B cell (primary cell): ENCODE data around the gene FRMD7. TPM values are rescaled to one million over a fixed set of nuclear protein-coding genes. Genes with fewer than 3 reads are reported as not detected.
"Not testable (repeated sequence)": the region's sequence is repeated elsewhere in the genome, so short reads cannot be mapped to it uniquely, and the experiment has no call there.

Source experiments
- ATAC-seq: fragments of 200-7000 bp; cut with Tn5 transposase; one replicate; pipeline ENCODE4 v1.10.0; 2021; ENCODE audit warnings: low read depth, mild to moderate bottlenecking, moderate number of reproducible peaks, moderate library complexity
- CTCF ChIA-PET: fragments of 350-600 bp; sonication (Branson Sonifier 250); formaldehyde crosslinking; loops from one replicate; lab custom pipeline; 2021; ENCODE audit warnings: antibody characterized with exemption, inconsistent platforms; lab: Charles Lee
- POLR2A ChIA-PET: fragments of 350-600 bp; sonication (Branson Sonifier 250); formaldehyde crosslinking; loops from one replicate; lab custom pipeline; 2021; ENCODE audit warnings: antibody characterized with exemption; lab: Charles Lee
- DNase-seq: peaks from one replicate; pipeline ENCODE4 v3.0.0; 2013
- H2AFZ ChIP-seq: 2 replicates; pipeline ENCODE4 v1.6.1; 2012; ENCODE audit warnings: mild to moderate bottlenecking, low read depth, low read length; ENCODE audit not compliant: insufficient read depth, poor library complexity, severe bottlenecking
- H3K27ac ChIP-seq, 2 donors: 1 replicate in 1 of 2; 2 replicates in 1 of 2; pipeline ENCODE4 v1.5.1; 2012 to 2013; ENCODE audit warnings: low read length in 2 of 2, mild to moderate bottlenecking in 2 of 2, moderate library complexity in 1 of 2
- H3K27me3 ChIP-seq, 4 experiments: fragments of 200-600 bp in 1 of 4; sonication (generic) in 1 of 4; replicated peaks in 1 of 4; 1 replicate in 2 of 4; 2 replicates in 2 of 4; pipeline versions ENCODE4 v1.6.1 to v1.7.0; 2013 to 2016; ENCODE audit warnings: low read length in 3 of 4, mild to moderate bottlenecking in 2 of 4, mixed read lengths in 1 of 4, moderate library complexity in 1 of 4; ENCODE audit not compliant: insufficient read depth in 4 of 4, control insufficient read depth in 3 of 4; ENCODE audit errors: control extremely low read depth in 1 of 4
- H3K36me3 ChIP-seq, 2 experiments: replicated peaks in 1 of 2; 1 replicate in 1 of 2; 2 replicates in 1 of 2; pipeline versions ENCODE4 v1.6.1 to v1.7.1; 2013; ENCODE audit warnings: low read length in 1 of 2; ENCODE audit not compliant: insufficient read depth in 2 of 2, control insufficient read depth in 1 of 2; ENCODE audit errors: control extremely low read depth in 1 of 2, extremely low read depth in 1 of 2
- H3K4me1 ChIP-seq, 2 donors: fragments of 200-600 bp in 1 of 2; sonication (generic) in 1 of 2; 1 replicate in 1 of 2; 2 replicates in 1 of 2; pipeline versions ENCODE4 v1.5.1 to v1.6.1; 2013 to 2017; ENCODE audit warnings: low read length in 2 of 2; ENCODE audit not compliant: control insufficient read depth in 2 of 2, insufficient read depth in 2 of 2
- H3K4me2 ChIP-seq: replicated peaks from 2 replicates; pipeline ENCODE3; 2012; ENCODE audit warnings: mild to moderate bottlenecking, low read depth, low read length; ENCODE audit not compliant: poor library complexity, severe bottlenecking
- H3K4me3 ChIP-seq, 5 experiments: fragments of 200-600 bp in 1 of 5; sonication (generic) in 1 of 5; 1 replicate in 3 of 5; 2 replicates in 2 of 5; pipeline versions ENCODE4 v1.5.1 to v1.7.0; 2011 to 2016; ENCODE audit warnings: low read length in 4 of 5, mild to moderate bottlenecking in 4 of 5, low read depth in 2 of 5, control low read depth in 1 of 5, moderate library complexity in 1 of 5; ENCODE audit not compliant: insufficient read depth in 1 of 5; ENCODE audit errors: control extremely low read depth in 1 of 5, extremely low read depth in 1 of 5
- H3K79me2 ChIP-seq: fragments of 200-600 bp; sonication (generic); one replicate; pipeline ENCODE4 v1.6.0; 2016; ENCODE audit warnings: low read length; ENCODE audit not compliant: control insufficient read depth, insufficient read depth
- H3K9ac ChIP-seq: fragments of 200-600 bp; sonication (generic); 2 replicates; pipeline ENCODE4 v1.6.1; 2017; ENCODE audit warnings: mild to moderate bottlenecking, low read length, moderate library complexity
- H3K9me3 ChIP-seq, 3 donors: one replicate each; pipeline versions ENCODE4 v1.6.1 to v1.7.1; 2013; ENCODE audit warnings: low read length in 2 of 3; ENCODE audit not compliant: control insufficient read depth in 2 of 3, insufficient read depth in 1 of 3; ENCODE audit errors: control extremely low read depth in 1 of 3
- H4K20me1 ChIP-seq: 2 replicates; pipeline ENCODE4 v1.6.0; 2012; ENCODE audit warnings: mild to moderate bottlenecking, low read length; ENCODE audit not compliant: insufficient read depth, control insufficient read depth, poor library complexity, severe bottlenecking
- H3K27ac Mint-ChIP-seq: one replicate; pipeline ENCODE4 v1.8.0; 2021; ENCODE audit warnings: mixed read lengths
- H3K27me3 Mint-ChIP-seq: one replicate; pipeline ENCODE4 v1.8.0; 2021; ENCODE audit warnings: mixed read lengths
- H3K4me1 Mint-ChIP-seq: one replicate; pipeline ENCODE4 v1.8.0; 2021; ENCODE audit warnings: mixed read lengths
- H3K4me3 Mint-ChIP-seq: one replicate; pipeline ENCODE4 v1.8.0; 2021; ENCODE audit warnings: mixed read lengths
- H3K9me3 Mint-ChIP-seq: one replicate; pipeline ENCODE4 v1.8.0; 2022; ENCODE audit warnings: mixed read lengths; ENCODE audit not compliant: insufficient read depth
- CTCF ChIP-seq: fragments of 200-600 bp; IDR thresholded peaks from one replicate; pipeline ENCODE4 v1.8.0; 2022; ENCODE audit warnings: antibody characterized with exemption, mild to moderate bottlenecking
- EZH2 ChIP-seq: IDR thresholded peaks from 2 replicates; pipeline ENCODE4 v1.6.1; 2012; ENCODE audit warnings: borderline replicate concordance, low read depth, mild to moderate bottlenecking, moderate library complexity, low read length; ENCODE audit not compliant: insufficient read depth, poor library complexity, severe bottlenecking
- WGBS: methylation state at CpG from one replicate; pipeline ENCODE4 v1.1.5; 2013; ENCODE audit warnings: missing lambda C conversion rate; ENCODE audit not compliant: insufficient coverage; 5-methylcytosine and 5-hydroxymethylcytosine counted together
- intact Hi-C: fragments of 100-400 bp; cut with micrococcal nuclease; formaldehyde crosslinking; loops from one replicate; pipeline ENCODE4 v1.10.0; 2022
- polyA plus RNA-seq: library from polyadenylated mRNA; depleted of rRNA; stranded (reverse); fragments of >200 nt; gene quantifications from 2 replicates; pipeline ENCODE4 v1.2.3, GENCODE V29; 2012
- total RNA-seq, 2 donors: library from RNA; stranded (reverse); fragments of 120-200 nt in 1 of 2; gene quantifications; 1 replicate in 1 of 2; 2 replicates in 1 of 2; pipeline versions ENCODE4 v1.2.3 to v1.2.4, GENCODE V29; 2013 to 2022

FRMD7 gene
- total and polyA plus RNA-seq, 2 donors (not counting 1 experiment from before 2014, with no cell fraction given) = not detected

GRCh38 chrX:132165005-132165404 lies 37.2 kb upstream of the FRMD7 start:
- ChIA-PET POLR2A (no interaction called here), CTCF (no interaction called here)
- no peaks in the 10 kb centered on the region for H3K4me1 Mint-ChIP-seq
- no peak overlapping the region for H3K27ac Mint-ChIP-seq
- no peaks in the 10 kb centered on the region for H3K4me1 ChIP-seq
- H4K20me1 ChIP-seq = no peaks in the 10 kb centered on the region
- no peak overlapping the region for H3K4me2 ChIP-seq
- H3K27ac ChIP-seq = no peak overlapping the region
- intact Hi-C loops = no loop called here
- DNase-seq (no peak), ATAC-seq (no peak)
- H3K27me3 Mint-ChIP-seq = peaks cover 9% of the 10 kb centered on the region
- no peak overlapping the region for H3K4me3 Mint-ChIP-seq
- H3K4me3 ChIP-seq = no peak overlapping the region
- H3K36me3 ChIP-seq = no peaks in the 10 kb centered on the region
- H3K9me3 ChIP-seq = no peaks in the 10 kb centered on the region
- no peaks in the 10 kb centered on the region for H3K27me3 ChIP-seq
- TF ChIP-seq EZH2 (no peak), CTCF (no peak)
- no peak overlapping the region for H2AFZ ChIP-seq
- peaks cover 2% of the 10 kb centered on the region for H3K9me3 Mint-ChIP-seq
- no peaks in the 10 kb centered on the region for H3K79me2 ChIP-seq
- no peak overlapping the region for H3K9ac ChIP-seq

- CTCF ChIA-PET, ATAC-seq, H3K4me1 ChIP-seq, H3K79me2 ChIP-seq, H3K27me3 Mint-ChIP-seq, H3K4me1 Mint-ChIP-seq, H2AFZ ChIP-seq, H3K27ac ChIP-seq, H3K36me3 ChIP-seq, H3K27ac Mint-ChIP-seq, H3K27me3 ChIP-seq, intact Hi-C loops, H3K9ac ChIP-seq, H3K4me3 ChIP-seq, H3K9me3 ChIP-seq, H3K4me3 Mint-ChIP-seq, H4K20me1 ChIP-seq, H3K4me2 ChIP-seq, DNase-seq, H3K9me3 Mint-ChIP-seq, POLR2A ChIA-PET: not testable (repeated sequence)
- WGBS = 75% methylated on average over 1 of the region's 3 CpGs
Measured at GRCh38 chrX:132163094-132163493, 35.3 kb upstream of the FRMD7 start.
